NOMO-1 (cell line): ENCODE results near the gene PCCA.
"Not testable (repeated sequence)": the region's sequence is repeated elsewhere in the genome, so short reads cannot be mapped to it uniquely, and the experiment has no call there.

ENCODE experiments used
- DNase-seq, 2 experiments: peaks; one replicate each; lab custom pipeline; 2025; ENCODE audit not compliant: unreplicated experiment in 2 of 2; lab: John Stamatoyannopoulos, UW

PCCA gene

GRCh38 chr13:100297413-100297812 is 208.5 kb downstream of the PCCA start:
- no peak for DNase-seq

- no peak for DNase-seq
Observed at GRCh38 chr13:100298116-100298681, 209.3 kb downstream of the PCCA start.

GRCh38 chr13:100298691-100299090 is 209.8 kb downstream of the PCCA start:
- DNase-seq, result no peak

- DNase-seq, result no peak
Observed at GRCh38 chr13:100300243-100300642, 211.3 kb downstream of the PCCA start.

- no peak for DNase-seq
Observed at GRCh38 chr13:100300708-100301107, 211.8 kb downstream of the PCCA start.

- DNase-seq, result no peak
Observed at GRCh38 chr13:100301418-100301817, 212.5 kb downstream of the PCCA start.

GRCh38 chr13:100302391-100302790 is 213.5 kb downstream of the PCCA start:
- no peak for DNase-seq

- DNase-seq, result no peak
Observed at GRCh38 chr13:100304229-100304628, 215.3 kb downstream of the PCCA start.

GRCh38 chr13:100305398-100305797 is 216.5 kb downstream of the PCCA start:
- DNase-seq, result no peak

- no peak for DNase-seq
Observed at GRCh38 chr13:100306030-100306429, 217.1 kb downstream of the PCCA start.

GRCh38 chr13:100306434-100306999 is 217.6 kb downstream of the PCCA start:
- no peak for DNase-seq

GRCh38 chr13:100314132-100314910 is 225.4 kb downstream of the PCCA start:
- no peak for DNase-seq

- no peak for DNase-seq
Observed at GRCh38 chr13:100315522-100315921, 226.6 kb downstream of the PCCA start.

- DNase-seq, result not testable (repeated sequence)
Observed at GRCh38 chr13:100318473-100318872, 229.6 kb downstream of the PCCA start.

- DNase-seq, result no peak
Observed at GRCh38 chr13:100323937-100324336, 235.0 kb downstream of the PCCA start.

- DNase-seq, result no peak
Observed at GRCh38 chr13:100330662-100331061, 241.8 kb downstream of the PCCA start.

- no peak for DNase-seq
Observed at GRCh38 chr13:100333141-100333540, 244.2 kb downstream of the PCCA start.

GRCh38 chr13:100334214-100334613 is 245.3 kb downstream of the PCCA start:
- DNase-seq, result no peak

GRCh38 chr13:100336795-100337516 is 248.1 kb downstream of the PCCA start:
- no peak for DNase-seq

- DNase-seq, result no peak
Observed at GRCh38 chr13:100338275-100338674, 249.4 kb downstream of the PCCA start.

GRCh38 chr13:100339411-100339940 is 250.6 kb downstream of the PCCA start:
- no peak for DNase-seq
